Measurements from ENCODE around the gene CANX.

The CANX gene

DNA sequence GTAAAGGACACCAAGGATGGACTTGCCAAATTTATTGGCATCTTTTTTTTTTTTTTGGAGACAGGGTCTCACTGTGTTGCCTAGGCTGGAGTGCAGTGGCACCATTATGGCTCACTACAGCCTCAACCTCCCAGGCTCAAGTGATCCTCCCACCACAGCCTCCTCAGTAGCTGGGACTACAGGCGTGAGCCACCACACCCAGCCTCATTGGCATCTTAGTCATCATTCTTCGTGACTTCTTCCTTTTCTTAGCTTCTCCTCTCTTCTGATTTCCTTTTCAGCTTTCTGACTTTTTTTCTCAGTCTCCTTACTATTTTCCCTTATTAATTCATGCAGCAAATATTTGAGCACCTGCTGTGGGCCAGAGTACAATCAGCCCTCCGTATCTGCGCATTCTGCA, 40.0 kb downstream of the CANX start:
- no peak for TF ChIP-seq ZBTB7A (IDR thresholded peaks at IDR 0.05; ENCODE audit: low read depth)
- no peak for TF ChIP-seq YY1 (IDR thresholded peaks at IDR 0.05; ENCODE audit: low read depth)
- no peak for TF ChIP-seq CREB1 (IDR thresholded peaks at IDR 0.05; ENCODE audit: low read depth)
- TF ChIP-seq TCF12 (IDR thresholded peaks at IDR 0.05; ENCODE audit: low read depth) = no peak
- TF ChIP-seq EP300 (IDR thresholded peaks at IDR 0.05; ENCODE audit: borderline replicate concordance) = no peak
- TF ChIP-seq, protein P1, sequence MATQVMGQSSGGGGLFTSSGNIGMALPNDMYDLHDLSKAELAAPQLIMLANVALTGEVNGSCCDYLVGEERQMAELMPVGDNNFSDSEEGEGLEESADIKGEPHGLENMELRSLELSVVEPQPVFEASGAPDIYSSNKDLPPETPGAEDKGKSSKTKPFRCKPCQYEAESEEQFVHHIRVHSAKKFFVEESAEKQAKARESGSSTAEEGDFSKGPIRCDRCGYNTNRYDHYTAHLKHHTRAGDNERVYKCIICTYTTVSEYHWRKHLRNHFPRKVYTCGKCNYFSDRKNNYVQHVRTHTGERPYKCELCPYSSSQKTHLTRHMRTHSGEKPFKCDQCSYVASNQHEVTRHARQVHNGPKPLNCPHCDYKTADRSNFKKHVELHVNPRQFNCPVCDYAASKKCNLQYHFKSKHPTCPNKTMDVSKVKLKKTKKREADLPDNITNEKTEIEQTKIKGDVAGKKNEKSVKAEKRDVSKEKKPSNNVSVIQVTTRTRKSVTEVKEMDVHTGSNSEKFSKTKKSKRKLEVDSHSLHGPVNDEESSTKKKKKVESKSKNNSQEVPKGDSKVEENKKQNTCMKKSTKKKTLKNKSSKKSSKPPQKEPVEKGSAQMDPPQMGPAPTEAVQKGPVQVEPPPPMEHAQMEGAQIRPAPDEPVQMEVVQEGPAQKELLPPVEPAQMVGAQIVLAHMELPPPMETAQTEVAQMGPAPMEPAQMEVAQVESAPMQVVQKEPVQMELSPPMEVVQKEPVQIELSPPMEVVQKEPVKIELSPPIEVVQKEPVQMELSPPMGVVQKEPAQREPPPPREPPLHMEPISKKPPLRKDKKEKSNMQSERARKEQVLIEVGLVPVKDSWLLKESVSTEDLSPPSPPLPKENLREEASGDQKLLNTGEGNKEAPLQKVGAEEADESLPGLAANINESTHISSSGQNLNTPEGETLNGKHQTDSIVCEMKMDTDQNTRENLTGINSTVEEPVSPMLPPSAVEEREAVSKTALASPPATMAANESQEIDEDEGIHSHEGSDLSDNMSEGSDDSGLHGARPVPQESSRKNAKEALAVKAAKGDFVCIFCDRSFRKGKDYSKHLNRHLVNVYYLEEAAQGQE (IDR thresholded peaks at IDR 0.05; ENCODE audit: low read depth) = no peak
- TF ChIP-seq NFIC (IDR thresholded peaks at IDR 0.05) = no peak
- no peak for TF ChIP-seq EGR1 (IDR thresholded peaks at IDR 0.05)
- TF ChIP-seq, protein P2, sequence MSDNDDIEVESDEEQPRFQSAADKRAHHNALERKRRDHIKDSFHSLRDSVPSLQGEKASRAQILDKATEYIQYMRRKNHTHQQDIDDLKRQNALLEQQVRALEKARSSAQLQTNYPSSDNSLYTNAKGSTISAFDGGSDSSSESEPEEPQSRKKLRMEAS (IDR thresholded peaks at IDR 0.05) = no peak
- no peak for TF ChIP-seq RAD21 (IDR thresholded peaks at IDR 0.05; ENCODE audit: low read depth)
- no peak for TF ChIP-seq TEAD4 (IDR thresholded peaks at IDR 0.05)
- no peak for TF ChIP-seq CEBPB (IDR thresholded peaks at IDR 0.05)
- TF ChIP-seq FOXM1 (IDR thresholded peaks at IDR 0.05; ENCODE audit: borderline replicate concordance, low read depth) = no peak

DNA sequence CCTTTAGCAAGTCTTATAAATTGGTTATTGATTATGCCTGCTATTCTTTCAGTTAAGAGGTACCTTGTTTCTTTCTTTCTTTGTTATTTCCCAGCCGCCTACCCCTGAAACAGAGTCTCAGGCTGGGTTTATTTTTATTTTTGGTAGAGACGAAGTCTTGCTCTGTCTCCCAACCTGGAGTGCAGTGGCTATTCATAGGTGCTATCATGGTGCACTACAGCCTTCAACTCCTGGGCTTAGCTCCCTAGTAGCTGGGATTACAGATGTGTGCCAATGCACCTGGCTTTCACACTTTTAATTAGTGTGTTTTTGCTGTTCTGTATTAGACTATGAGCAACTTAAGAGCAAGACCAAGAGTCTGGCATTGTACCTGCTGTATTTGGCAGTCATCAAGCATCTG, 48.1 kb downstream of the CANX start:
- TF ChIP-seq ZBTB7A (IDR thresholded peaks at IDR 0.05; ENCODE audit: low read depth) (no peak), NFIC (IDR thresholded peaks at IDR 0.05) (no peak), TEAD4 (IDR thresholded peaks at IDR 0.05) (no peak), YY1 (IDR thresholded peaks at IDR 0.05; ENCODE audit: low read depth) (no peak), EGR1 (IDR thresholded peaks at IDR 0.05) (no peak), CREB1 (IDR thresholded peaks at IDR 0.05; ENCODE audit: low read depth) (no peak), RAD21 (IDR thresholded peaks at IDR 0.05; ENCODE audit: low read depth) (no peak), FOXM1 (IDR thresholded peaks at IDR 0.05; ENCODE audit: borderline replicate concordance, low read depth) (no peak), EP300 (IDR thresholded peaks at IDR 0.05; ENCODE audit: borderline replicate concordance) (no peak), CEBPB (IDR thresholded peaks at IDR 0.05) (no peak), TCF12 (IDR thresholded peaks at IDR 0.05; ENCODE audit: low read depth) (no peak), TAF1 (IDR thresholded peaks at IDR 0.05; ENCODE audit: low read depth) (no peak)
- TF ChIP-seq, protein P1 (IDR thresholded peaks at IDR 0.05; ENCODE audit: low read depth) = no peak
- TF ChIP-seq, protein P3, sequence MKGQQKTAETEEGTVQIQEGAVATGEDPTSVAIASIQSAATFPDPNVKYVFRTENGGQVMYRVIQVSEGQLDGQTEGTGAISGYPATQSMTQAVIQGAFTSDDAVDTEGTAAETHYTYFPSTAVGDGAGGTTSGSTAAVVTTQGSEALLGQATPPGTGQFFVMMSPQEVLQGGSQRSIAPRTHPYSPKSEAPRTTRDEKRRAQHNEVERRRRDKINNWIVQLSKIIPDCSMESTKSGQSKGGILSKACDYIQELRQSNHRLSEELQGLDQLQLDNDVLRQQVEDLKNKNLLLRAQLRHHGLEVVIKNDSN (IDR thresholded peaks at IDR 0.05) = no peak
- TF ChIP-seq, protein P2 (IDR thresholded peaks at IDR 0.05) = no peak

DNA sequence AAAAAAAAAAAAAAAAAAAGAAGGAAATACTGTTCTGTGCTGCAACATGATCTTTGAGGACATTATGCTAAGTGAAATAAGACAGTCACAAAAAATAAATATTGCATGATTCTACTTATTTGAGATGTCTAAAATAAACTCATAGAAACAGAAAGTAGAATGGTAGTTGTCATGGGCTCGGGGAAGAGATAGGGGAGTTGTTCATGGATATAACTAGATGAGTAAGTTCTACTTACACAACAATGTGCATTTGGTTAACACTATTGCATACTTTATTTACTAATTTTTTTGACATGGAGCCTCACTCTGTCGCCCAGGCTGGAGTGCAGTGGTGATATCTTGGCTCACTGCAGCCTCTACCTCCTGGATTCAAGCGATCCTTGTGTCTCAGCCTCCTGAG, 49.0 kb downstream of the CANX start:
- TF ChIP-seq TEAD4 (IDR thresholded peaks at IDR 0.05) = no peak
- TF ChIP-seq FOXM1 (IDR thresholded peaks at IDR 0.05; ENCODE audit: borderline replicate concordance, low read depth) = no peak
- no peak for TF ChIP-seq TAF1 (IDR thresholded peaks at IDR 0.05; ENCODE audit: low read depth)
- TF ChIP-seq NFIC (IDR thresholded peaks at IDR 0.05) = no peak
- no peak for TF ChIP-seq CREB1 (IDR thresholded peaks at IDR 0.05; ENCODE audit: low read depth)
- no peak for TF ChIP-seq TCF12 (IDR thresholded peaks at IDR 0.05; ENCODE audit: low read depth)
- TF ChIP-seq ZBTB7A (IDR thresholded peaks at IDR 0.05; ENCODE audit: low read depth) = no peak
- TF ChIP-seq EP300 (IDR thresholded peaks at IDR 0.05; ENCODE audit: borderline replicate concordance) = no peak

DNA sequence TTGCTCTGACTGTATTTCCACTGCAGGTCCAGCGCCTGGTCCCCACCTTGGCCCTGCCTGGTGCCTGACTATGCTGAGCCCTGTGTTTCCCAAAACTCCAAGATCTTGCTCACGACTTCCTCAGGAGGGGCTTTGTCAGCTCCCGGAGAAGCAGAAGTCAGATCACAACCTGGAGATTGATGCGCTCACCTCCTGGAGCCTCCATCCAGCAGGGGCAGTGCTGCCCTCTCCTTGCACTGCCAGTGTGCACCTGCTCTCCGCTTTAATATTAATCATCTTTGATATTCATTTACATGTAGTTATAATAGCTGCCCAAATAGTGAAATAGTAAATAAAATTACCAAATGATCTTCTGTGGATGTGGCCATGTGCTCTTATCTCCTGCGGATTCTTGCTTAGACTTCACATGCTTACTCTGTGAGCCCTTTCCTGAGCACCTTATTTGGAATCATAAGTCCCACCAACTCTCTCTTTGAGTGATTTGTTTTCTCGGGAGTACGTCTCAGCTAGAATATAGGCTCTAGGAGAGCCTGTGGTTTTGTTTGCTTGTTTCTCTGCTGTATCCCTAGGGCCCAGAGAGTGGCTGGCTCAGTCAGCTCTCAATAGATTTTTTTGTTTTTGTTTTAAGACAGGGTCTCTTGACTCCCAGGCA, 51.2 kb downstream of the CANX start:
- TF ChIP-seq, protein P2 (IDR thresholded peaks at IDR 0.05) = no peak

DNA sequence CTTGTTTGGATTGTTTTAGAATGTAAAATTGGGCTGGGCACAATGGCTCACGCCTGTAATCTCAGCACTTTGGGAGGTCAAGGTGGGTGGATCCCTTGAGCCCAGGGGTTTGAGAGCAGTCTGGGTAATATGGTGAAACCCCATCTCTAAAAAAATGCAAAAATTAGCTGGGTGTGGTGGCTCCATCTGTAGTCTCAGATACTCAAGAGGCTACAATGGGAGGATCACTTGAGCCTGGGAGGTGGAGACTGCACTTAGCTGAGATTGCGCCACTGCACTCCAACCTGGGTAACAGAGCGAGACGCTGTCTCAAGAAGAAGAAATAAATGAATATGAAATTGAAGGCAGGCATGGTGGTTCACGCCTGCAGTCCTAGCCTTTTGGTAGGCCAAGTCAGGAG, 55.2 kb downstream of the CANX start:
- TF ChIP-seq, protein P3 (IDR thresholded peaks at IDR 0.05) = no peak
- no peak for TF ChIP-seq CREB1 (IDR thresholded peaks at IDR 0.05; ENCODE audit: low read depth)
- TF ChIP-seq, protein P1 (IDR thresholded peaks at IDR 0.05; ENCODE audit: low read depth) = no peak
- TF ChIP-seq CEBPB (IDR thresholded peaks at IDR 0.05) = no peak
- TF ChIP-seq FOXM1 (IDR thresholded peaks at IDR 0.05; ENCODE audit: borderline replicate concordance, low read depth) = no peak
- TF ChIP-seq ZBTB7A (IDR thresholded peaks at IDR 0.05; ENCODE audit: low read depth) = no peak
- TF ChIP-seq RAD21 (IDR thresholded peaks at IDR 0.05; ENCODE audit: low read depth) = no peak
- TF ChIP-seq TAF1 (IDR thresholded peaks at IDR 0.05; ENCODE audit: low read depth) = no peak
- no peak for TF ChIP-seq TEAD4 (IDR thresholded peaks at IDR 0.05)
- TF ChIP-seq, protein P2 (IDR thresholded peaks at IDR 0.05) = no peak
- TF ChIP-seq NFIC (IDR thresholded peaks at IDR 0.05) = no peak
- TF ChIP-seq TCF12 (IDR thresholded peaks at IDR 0.05; ENCODE audit: low read depth) = no peak
